GM20431 (cell line): ENCODE data around the gene FSCN2.

Experiments
- in situ Hi-C: fragments of 300-500 bp; cut with MseI, MboI; formaldehyde crosslinking; loops from one replicate; pipeline ENCODE4 v1.15.0; 2020; ENCODE audit warnings: low sequenced_read_pairs; ENCODE audit not compliant: unreplicated experiment

The FSCN2 gene

GRCh38 chr17:81511804-81512561 lies 16.2 kb upstream of the FSCN2 start:
- in situ Hi-C loops: no loop called here

GRCh38 chr17:81512562-81513371 lies 15.4 kb upstream of the FSCN2 start, which contains the start of gene ACTG1:
ACTG1 (minus strand) TSS chr17:81512799; CDS start chr17:81512354, 445 bp downstream.
- in situ Hi-C loops: no loop called here

DNA sequence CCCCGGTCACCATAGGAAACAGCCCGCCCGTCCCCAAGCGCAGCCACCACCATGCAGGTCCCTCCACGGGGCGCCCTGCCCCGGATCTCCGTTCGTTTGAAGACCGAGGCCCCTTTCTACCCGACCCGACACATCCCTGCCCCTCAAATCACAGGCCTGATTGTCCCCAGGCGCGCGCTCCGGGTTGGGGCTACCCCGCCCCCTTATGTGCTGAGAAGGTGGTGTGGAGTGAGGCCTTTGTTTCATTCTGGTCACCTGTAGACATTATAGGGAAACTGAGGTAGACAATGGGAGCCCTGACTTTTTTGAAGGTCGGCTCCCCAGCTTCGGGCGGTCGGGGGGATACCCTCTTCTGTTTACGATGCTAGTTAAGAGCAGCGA lies 14.8 kb upstream of the FSCN2 start:
- in situ Hi-C loops: no loop called here

DNA sequence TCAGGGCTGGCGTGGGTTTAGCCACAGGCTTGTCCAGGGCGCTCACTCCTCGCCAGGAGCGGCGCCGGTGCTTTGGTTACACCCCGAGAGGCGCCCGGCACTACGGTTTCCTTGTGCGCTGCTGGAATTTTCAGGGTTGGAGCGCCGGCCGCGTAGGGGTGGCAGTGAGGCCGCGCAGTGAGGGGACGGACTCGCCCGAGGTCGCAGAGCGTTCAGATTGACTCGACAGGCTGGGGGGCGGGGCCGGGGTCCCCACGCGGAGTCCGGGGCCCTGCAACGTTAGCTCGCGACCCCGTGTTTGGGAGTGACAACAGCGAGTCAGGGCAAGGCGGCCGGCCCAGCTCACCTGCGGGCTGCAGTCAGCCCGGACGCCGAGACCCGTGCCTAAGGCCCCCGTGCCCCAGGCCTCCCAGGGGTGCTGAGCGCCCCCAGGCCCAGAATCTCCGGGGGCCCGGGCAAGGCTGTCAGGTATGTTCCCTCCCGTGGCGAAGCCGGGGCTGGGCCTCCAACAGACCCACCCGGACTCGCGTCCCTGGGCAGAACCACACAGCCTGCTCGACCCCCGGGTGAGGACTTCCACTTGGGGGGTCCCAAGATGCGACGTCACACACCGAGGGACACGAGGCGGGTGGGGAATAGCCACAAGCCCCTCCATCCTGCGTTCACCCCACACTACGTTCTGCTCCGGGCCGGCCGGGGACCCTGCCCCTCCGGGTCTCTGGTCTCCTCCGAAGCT lies 14.3 kb upstream of the FSCN2 start:
- in situ Hi-C loops: no loop called here

GRCh38 chr17:81514489-81514738 lies 13.8 kb upstream of the FSCN2 start:
- in situ Hi-C loops: no loop called here

DNA sequence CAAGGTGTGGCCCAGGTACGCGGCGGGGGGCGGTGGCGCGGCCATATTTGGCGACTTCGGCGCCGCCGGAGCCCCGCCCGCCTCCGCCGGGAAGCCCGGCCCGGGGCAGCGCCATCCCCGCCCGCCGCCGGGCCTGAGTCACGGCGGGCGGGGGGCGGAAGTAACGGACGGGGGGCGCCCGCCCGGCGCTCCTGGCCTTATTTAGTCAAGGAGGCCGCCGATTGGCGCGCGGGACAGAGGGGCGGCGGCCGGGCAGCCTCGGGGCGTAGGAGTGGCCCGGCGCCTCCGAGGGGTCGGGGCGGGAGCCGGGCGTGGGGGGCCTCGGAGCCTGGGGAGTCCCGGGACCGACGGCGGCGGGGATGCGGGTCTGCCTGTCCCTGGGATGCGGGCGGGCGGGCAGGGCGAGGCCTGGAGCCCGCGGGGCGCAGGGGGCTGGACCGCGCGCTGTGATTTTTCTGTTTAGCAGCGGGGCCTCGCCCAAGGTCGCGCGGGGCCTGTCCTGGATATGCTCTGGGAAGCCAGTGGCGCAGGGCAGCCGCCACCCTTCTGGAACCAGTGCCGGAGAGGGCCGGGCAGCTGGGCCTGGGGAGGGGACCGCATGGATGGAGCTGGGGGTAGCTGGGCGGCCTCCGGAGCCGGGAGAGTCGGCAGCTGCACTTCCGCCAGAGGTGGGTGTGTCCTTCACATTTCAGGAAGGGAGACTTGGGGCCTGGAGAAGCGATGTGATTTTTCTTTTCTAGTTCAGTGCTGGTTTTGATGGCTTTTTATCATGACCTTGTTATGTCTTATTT lies 13.2 kb upstream of the FSCN2 start:
- in situ Hi-C loops: no loop called here

- in situ Hi-C loops: no loop called here
Measured at GRCh38 chr17:81515530-81516041, 12.6 kb upstream of the FSCN2 start.

- in situ Hi-C loops: no loop called here
Measured at GRCh38 chr17:81516439-81516838, 11.7 kb upstream of the FSCN2 start.

DNA sequence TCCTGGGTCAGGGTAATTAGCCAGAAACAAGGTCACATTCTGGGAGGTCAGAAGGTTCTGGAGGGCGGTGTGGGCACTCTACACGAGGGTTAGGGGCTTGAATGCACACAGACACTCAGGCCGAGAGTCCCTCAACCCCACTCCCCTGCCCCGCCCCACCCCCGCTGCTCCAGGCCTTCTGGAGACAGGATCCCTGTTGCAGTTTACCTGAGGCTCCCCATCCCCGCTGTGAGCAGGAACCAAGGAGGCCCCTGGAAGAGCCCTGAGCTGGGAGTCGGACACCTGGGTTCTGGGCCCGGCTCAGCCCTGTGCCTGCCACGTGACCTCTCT lies 11.2 kb upstream of the FSCN2 start:
- in situ Hi-C loops: no loop called here

GRCh38 chr17:81517339-81518112 lies 10.7 kb upstream of the FSCN2 start:
- in situ Hi-C loops: no loop called here

DNA sequence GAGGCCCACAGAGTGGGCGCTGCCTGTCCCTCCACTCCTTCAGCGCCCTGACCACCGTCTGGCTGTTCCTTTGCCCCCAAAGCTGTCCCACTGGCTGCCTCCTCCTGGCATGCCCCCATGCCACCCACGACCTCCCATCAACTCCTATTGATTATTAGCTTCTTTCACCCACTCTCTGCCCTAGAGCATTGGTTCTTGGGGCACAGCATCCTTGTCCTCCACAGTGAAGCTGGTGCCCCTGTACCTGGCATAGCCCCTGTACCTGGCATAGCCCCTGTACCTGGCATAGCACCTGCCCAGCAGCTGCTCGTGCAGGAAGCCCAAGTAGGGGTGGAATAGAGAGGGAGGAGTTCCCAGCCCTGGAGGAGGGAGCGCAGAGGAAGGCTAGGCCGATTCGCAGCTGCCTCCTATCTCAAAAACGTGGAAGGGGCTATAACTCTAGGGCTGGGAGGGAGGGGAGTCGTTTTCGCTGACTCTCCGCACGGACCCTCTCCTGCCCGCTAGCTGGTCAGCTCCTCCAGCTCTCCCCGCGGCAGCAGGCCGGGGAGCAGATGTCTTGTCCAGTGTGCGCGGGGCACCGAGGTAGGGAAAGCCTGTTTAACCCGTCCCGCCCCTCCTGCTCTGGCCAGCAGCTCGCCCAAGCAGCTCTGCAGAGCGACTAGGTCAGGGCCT lies 9.9 kb upstream of the FSCN2 start:
- in situ Hi-C loops: no loop called here

GRCh38 chr17:81518785-81519283 lies 9.3 kb upstream of the FSCN2 start:
- in situ Hi-C loops: no loop called here

GRCh38 chr17:81519284-81520020 lies 8.7 kb upstream of the FSCN2 start:
- in situ Hi-C loops: no loop called here

- in situ Hi-C loops: no loop called here
Measured at GRCh38 chr17:81520021-81520901, 7.9 kb upstream of the FSCN2 start.

DNA sequence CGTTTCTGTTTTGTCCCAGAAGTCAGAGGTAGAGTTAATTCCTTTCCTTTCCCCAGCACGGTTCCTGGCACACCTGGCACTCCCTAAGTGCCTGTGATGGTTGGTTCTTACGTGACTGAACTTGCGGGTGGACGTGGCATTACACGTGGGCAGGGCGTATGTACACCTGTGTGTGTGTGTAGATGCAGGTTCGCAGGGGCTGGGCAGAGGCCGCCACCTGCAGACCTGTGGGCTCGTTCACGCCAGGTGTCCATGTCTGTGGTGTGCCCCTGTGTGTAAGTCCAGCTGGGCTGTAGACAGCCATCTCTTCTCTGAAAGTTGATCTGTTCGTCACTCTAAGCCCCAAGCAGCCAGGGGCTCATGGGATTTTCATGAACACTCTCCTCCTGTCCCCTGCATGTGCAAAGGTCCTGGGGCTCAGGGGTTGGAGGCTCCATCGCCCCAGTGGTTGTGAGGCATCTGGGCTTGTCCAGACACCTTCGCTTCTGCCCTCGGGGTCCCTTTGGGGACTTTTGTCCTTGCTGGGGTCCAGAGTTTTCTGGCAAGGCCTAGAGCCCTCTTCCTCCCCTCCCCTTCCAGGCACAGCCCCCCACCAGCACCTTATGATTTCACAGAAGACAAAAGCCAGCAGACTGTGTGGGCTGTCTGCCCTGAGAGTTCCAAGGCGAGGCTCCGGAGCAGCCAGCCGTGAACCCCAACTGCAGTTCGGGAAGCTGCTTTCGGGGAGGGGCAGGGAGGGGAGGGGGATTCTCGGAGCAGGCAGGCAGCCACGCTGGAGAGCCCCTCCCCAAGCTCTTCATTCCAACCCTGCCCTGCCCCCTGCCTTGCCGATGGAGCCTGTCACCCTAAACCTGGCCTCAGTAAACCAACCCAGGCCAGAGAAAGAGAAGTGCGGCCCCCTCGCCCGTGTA lies 5.4 kb upstream of the FSCN2 start:
- in situ Hi-C loops: no loop called here

DNA sequence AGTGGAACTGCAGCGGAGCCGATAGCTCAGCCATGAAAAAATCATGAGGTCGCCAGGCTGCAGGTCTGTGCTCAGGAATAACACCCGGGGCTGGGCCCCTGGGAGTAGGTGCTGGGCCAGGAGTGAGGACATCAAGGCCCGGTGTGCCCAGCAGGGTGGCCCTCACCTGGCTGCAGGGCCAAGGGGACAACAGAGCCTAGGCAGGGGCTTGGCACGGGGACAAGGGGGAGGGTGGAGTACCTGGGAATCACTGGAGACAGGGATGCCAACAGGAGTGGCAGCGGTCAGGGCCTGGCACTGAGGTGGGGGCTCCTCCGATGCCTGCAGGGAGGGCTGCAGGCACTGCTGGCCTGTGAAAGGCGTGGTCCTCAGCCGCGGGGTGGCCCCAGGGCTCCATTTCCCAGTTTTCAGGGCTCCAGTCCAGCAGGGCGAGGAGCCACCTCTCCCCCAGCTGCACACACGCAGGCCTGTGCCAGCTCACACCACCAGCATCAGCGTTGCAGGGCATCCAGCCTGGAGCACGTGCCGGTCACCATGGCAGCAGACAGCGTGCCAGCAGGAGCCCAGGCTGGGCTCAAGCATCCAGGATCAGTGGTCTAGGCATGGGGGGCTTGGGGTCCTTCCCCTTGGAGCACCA lies 4.7 kb upstream of the FSCN2 start:
- in situ Hi-C loops: no loop called here
